ENCODE data around the gene EVI5L. TPM values are rescaled to one million over a fixed set of nuclear protein-coding genes. Genes with fewer than 3 reads are reported as not detected.

Gene EVI5L
- total and polyA plus RNA-seq, 2 of the 4 experiments (the other 2 are of a cell fraction), result 12.7 to 14.6 TPM

GRCh38 chr19:7903244-7904073 is 73.4 kb downstream of the EVI5L start, which contains the start of gene MAP2K7 (continued):
- TF ChIP-seq CTCF (conservative IDR thresholded peaks at IDR 0.05; ENCODE audit: low read depth, low read length) (peak; percentile 80), BHLHE40 (IDR thresholded peaks at IDR 0.05; ENCODE audit: low read depth, low read length) (peak; percentile 81)
